ENCODE data around the gene NUMB. TPM values are rescaled to one million over a fixed set of nuclear protein-coding genes. Genes with fewer than 3 reads are reported as not detected.

The NUMB gene
- total RNA-seq, 1 experiment from 2014 or later, result 22.2 TPM

- TF ChIP-seq EZH2phosphoT487 (IDR thresholded peaks at IDR 0.05; ENCODE audit: borderline replicate concordance, low read length) (no peak), EZH2 (IDR thresholded peaks at IDR 0.05; ENCODE audit: low read length, unreplicated experiment) (no peak), CTCF (conservative IDR thresholded peaks at IDR 0.05; ENCODE audit: low read depth, low read length) (no peak)
- no peak overlapping the region for H3K4me2 ChIP-seq (ENCODE audit: low read length)
- intact Hi-C loops (cut with micrococcal nuclease), result no loop called here
- no peaks in the 10 kb centered on the region for H3F3A ChIP-seq (ENCODE audit: low read length, unreplicated experiment)
- H3K27ac ChIP-seq (ENCODE audit: low read length), result no peak overlapping the region
- no peaks in the 10 kb centered on the region for H3K79me2 ChIP-seq (ENCODE audit: low read length)
- H3K9me3 ChIP-seq (ENCODE audit: low read length), result no peaks in the 10 kb centered on the region
- H3K27me3 ChIP-seq (ENCODE audit: low read length), result no peaks in the 10 kb centered on the region
- H3K36me3 ChIP-seq (ENCODE audit: low read depth, low read length), result no peaks in the 10 kb centered on the region
- no peaks in the 10 kb centered on the region for H3K4me1 ChIP-seq (ENCODE audit: insufficient read depth, low read length)
- POLR2A ChIA-PET (ENCODE audit: unreplicated experiment), result interaction anchor here (0.6 kb wide), 1 partner anchor 128 kb away, joined by 3 read pairs; no protein-coding TSS in a partner anchor
- no peak overlapping the region for H2AFZ ChIP-seq (ENCODE audit: low read length)
- no peaks in the 10 kb centered on the region for H4K20me1 ChIP-seq (ENCODE audit: low read length)
- H3K9ac ChIP-seq (ENCODE audit: low read length), result no peak overlapping the region
- DNase-seq, result no peak
- no peak overlapping the region for H3K4me3 ChIP-seq (ENCODE audit: low read length)
- ATAC-seq, result no peak
- BruUV-seq (replicated peaks), result no TSS peak
- CTCF ChIA-PET, result interaction anchor here (0.6 kb wide), 1 partner anchor 91 kb away, joined by 3 read pairs; no protein-coding TSS in a partner anchor
- no peaks in the 10 kb centered on the region for H3K9me2 ChIP-seq (replicated peaks; ENCODE audit: low read length)
Observed at GRCh38 chr14:73264080-73264884, 194.1 kb downstream of the NUMB start.

GRCh38 chr14:73263606-73264005, 194.7 kb downstream of the NUMB start:
- ATAC-seq, result no peak
- no peaks in the 10 kb centered on the region for H3F3A ChIP-seq (ENCODE audit: low read length, unreplicated experiment)
- no peak overlapping the region for H3K4me2 ChIP-seq (ENCODE audit: low read length)
- no peaks in the 10 kb centered on the region for H4K20me1 ChIP-seq (ENCODE audit: low read length)
- no TSS peak for BruUV-seq (replicated peaks)
- TF ChIP-seq EZH2 (IDR thresholded peaks at IDR 0.05; ENCODE audit: low read length, unreplicated experiment) (no peak), EZH2phosphoT487 (IDR thresholded peaks at IDR 0.05; ENCODE audit: borderline replicate concordance, low read length) (no peak), CTCF (conservative IDR thresholded peaks at IDR 0.05; ENCODE audit: low read depth, low read length) (no peak)
- intact Hi-C loops (cut with micrococcal nuclease), result no loop called here
- no peak overlapping the region for H3K27ac ChIP-seq (ENCODE audit: low read length)
- H3K4me3 ChIP-seq (ENCODE audit: low read length), result no peak overlapping the region
- no peaks in the 10 kb centered on the region for H3K4me1 ChIP-seq (ENCODE audit: insufficient read depth, low read length)
- H3K36me3 ChIP-seq (ENCODE audit: low read depth, low read length), result no peaks in the 10 kb centered on the region
- no peaks in the 10 kb centered on the region for H3K9me2 ChIP-seq (replicated peaks; ENCODE audit: low read length)
- H3K9ac ChIP-seq (ENCODE audit: low read length), result no peak overlapping the region
- ChIA-PET POLR2A (ENCODE audit: unreplicated experiment) (no interaction called here), CTCF (interaction anchor here (0.6 kb wide), 1 partner anchor 90 kb away, joined by 3 read pairs; no protein-coding TSS in a partner anchor)
- H3K9me3 ChIP-seq (ENCODE audit: low read length), result no peaks in the 10 kb centered on the region
- no peaks in the 10 kb centered on the region for H3K79me2 ChIP-seq (ENCODE audit: low read length)
- no peak for DNase-seq
- no peak overlapping the region for H2AFZ ChIP-seq (ENCODE audit: low read length)
- no peaks in the 10 kb centered on the region for H3K27me3 ChIP-seq (ENCODE audit: low read length)
